Endothelial cell of umbilical vein (primary cell): ENCODE data around the gene PLEKHH3. TPM values are rescaled to one million over a fixed set of nuclear protein-coding genes. Genes with fewer than 3 reads are reported as not detected.

Experiments used
- BruUV-seq: library from RNA; stranded (reverse); fragments of 400-500 nt; replicated peaks from 2 replicates; lab custom pipeline; 2021; lab: Mats Ljungman, UMichigan
- CTCF ChIA-PET: fragments of 300-600, 350-600 bp; sonication (Branson Sonifier 250); formaldehyde crosslinking; loops from one replicate; lab custom pipeline; 2021; ENCODE audit warnings: antibody characterized with exemption, inconsistent platforms; lab: Charles Lee
- POLR2A ChIA-PET: fragments of 300-600, 350-600 bp; sonication (Branson Sonifier 250); formaldehyde crosslinking; loops from one replicate; lab custom pipeline; 2021; ENCODE audit warnings: antibody characterized with exemption, inconsistent platforms; lab: Charles Lee
- DNase-seq: peaks from one replicate; pipeline ENCODE4 v3.0.0-alpha.2; 2011; ENCODE audit warnings: low read depth, low spot score
- FAIRE-seq: peaks from 2 replicates; lab custom pipeline; 2011; peaks lifted over from hg19 to GRCh38; lab: Jason Lieb, UNC
- H2AFZ ChIP-seq: 2 replicates; pipeline ENCODE4 v1.6.0; 2012; ENCODE audit warnings: low read depth, low read length, control low read depth, inconsistent platforms
- H3K27ac ChIP-seq: 2 replicates; pipeline ENCODE4 v1.5.1; 2011; ENCODE audit warnings: low read depth, mild to moderate bottlenecking, control low read depth, low read length, moderate library complexity; ENCODE audit not compliant: insufficient read depth
- H3K27me3 ChIP-seq, 2 experiments: 2 replicates each; pipeline versions ENCODE4 v1.6.0 to v1.6.1; 2011; ENCODE audit warnings: low read length in 2 of 2, mixed read lengths in 1 of 2; ENCODE audit not compliant: control insufficient read depth in 2 of 2, insufficient read depth in 2 of 2
- H3K36me3 ChIP-seq, 2 experiments: 2 replicates in 1 of 2; 3 replicates in 1 of 2; pipeline ENCODE4 v1.5.1; 2011; ENCODE audit warnings: low read length in 2 of 2, mild to moderate bottlenecking in 1 of 2, moderate library complexity in 1 of 2; ENCODE audit not compliant: control insufficient read depth in 2 of 2, insufficient read depth in 2 of 2; ENCODE audit errors: extremely low read depth in 1 of 2
- H3K4me1 ChIP-seq: 3 replicates; pipeline ENCODE4 v1.5.1; 2011; ENCODE audit warnings: mild to moderate bottlenecking, low read length; ENCODE audit not compliant: control insufficient read depth, insufficient read depth; ENCODE audit errors: extremely low read depth
- H3K4me2 ChIP-seq: 2 replicates; pipeline ENCODE4 v1.6.1; 2011; ENCODE audit warnings: low read length, control low read depth, mixed read lengths; ENCODE audit not compliant: insufficient read depth
- H3K4me3 ChIP-seq, 3 experiments: fragments of 200-600 bp in 1 of 3; sonication (generic), shearing (Covaris generic) in 1 of 3; replicated peaks in 1 of 3; 2 replicates each; pipeline ENCODE4 v1.5.1; 2011 to 2016; ENCODE audit warnings: control low read depth in 3 of 3, low read length in 3 of 3, mild to moderate bottlenecking in 2 of 3, inconsistent platforms in 1 of 3, low read depth in 1 of 3, moderate library complexity in 1 of 3; ENCODE audit not compliant: insufficient read depth in 1 of 3
- H3K79me2 ChIP-seq: 2 replicates; pipeline ENCODE4 v1.6.0; 2012; ENCODE audit warnings: low read length, inconsistent platforms; ENCODE audit not compliant: control insufficient read depth, insufficient read depth
- H3K9ac ChIP-seq: replicated peaks from 2 replicates; pipeline ENCODE3; 2011; ENCODE audit warnings: low read length, control low read depth; ENCODE audit not compliant: insufficient read depth; ENCODE audit errors: extremely low read depth
- H3K9me1 ChIP-seq: replicated peaks from 3 replicates; pipeline ENCODE4 v1.6.0; 2011; ENCODE audit warnings: mild to moderate bottlenecking, low read length; ENCODE audit not compliant: control insufficient read depth, insufficient read depth; ENCODE audit errors: extremely low read depth
- H3K9me3 ChIP-seq: replicated peaks from 2 replicates; pipeline ENCODE4 v1.5.1; 2012; ENCODE audit warnings: low read length, inconsistent platforms; ENCODE audit not compliant: control insufficient read depth, insufficient read depth
- H4K20me1 ChIP-seq: replicated peaks from 2 replicates; pipeline ENCODE3; 2011; ENCODE audit warnings: mild to moderate bottlenecking, low read length; ENCODE audit not compliant: control insufficient read depth, insufficient read depth; ENCODE audit errors: extremely low read depth
- EZH2 ChIP-seq: IDR thresholded peaks from 2 replicates; pipeline ENCODE4 v1.6.1; 2012; ENCODE audit warnings: borderline replicate concordance, low read depth, mild to moderate bottlenecking, moderate library complexity, low read length, inconsistent platforms; ENCODE audit not compliant: severe bottlenecking
- FOS ChIP-seq: IDR thresholded peaks from 2 replicates; pipeline ENCODE4 v1.6.1; 2011; ENCODE audit warnings: mild to moderate bottlenecking, low read length, moderate library complexity, borderline replicate concordance; ENCODE audit not compliant: insufficient read depth
- GATA2 ChIP-seq: IDR thresholded peaks from 2 replicates; pipeline ENCODE4 v1.7.0; 2011; ENCODE audit warnings: low read depth, mild to moderate bottlenecking, moderate library complexity, mixed read lengths, low read length; ENCODE audit not compliant: insufficient read length, insufficient read depth
- JUN ChIP-seq: IDR thresholded peaks from 2 replicates; pipeline ENCODE4 v1.6.1; 2011; ENCODE audit warnings: borderline replicate concordance, low read depth; ENCODE audit not compliant: insufficient read length, insufficient read depth
- MYC ChIP-seq: IDR thresholded peaks from one replicate; pipeline ENCODE4 v1.6.1; 2011; ENCODE audit warnings: mild to moderate bottlenecking, low read depth, low read length
- POLR2A ChIP-seq: IDR thresholded peaks from 2 replicates; pipeline ENCODE4 v1.6.1; 2012; ENCODE audit warnings: low read depth, mild to moderate bottlenecking, control low read depth, low read length
- POLR2AphosphoS5 ChIP-seq: IDR thresholded peaks from 2 replicates; pipeline ENCODE4 v1.6.1; 2012; ENCODE audit warnings: low read depth, mild to moderate bottlenecking, control low read depth, low read length, moderate library complexity; ENCODE audit not compliant: insufficient read depth
- dilution Hi-C: fragments of 300-500 bp; cut with MboI; formaldehyde crosslinking; loops from one replicate; pipeline ENCODE4 v1.15.0; 2019; ENCODE audit warnings: low sequenced_read_pairs; ENCODE audit not compliant: extremely low pct_ligation_motif_present
- intact Hi-C: fragments of 100-400 bp; cut with micrococcal nuclease; formaldehyde crosslinking; loops from one replicate; pipeline ENCODE4 v1.10.0; 2022
- polyA plus RNA-seq, 4 experiments: library from polyadenylated mRNA; depleted of rRNA in 3 of 4; stranded (reverse) in 3 of 4; unstranded in 1 of 4; fragments of >200 nt; gene quantifications; 2 replicates each; pipeline versions ENCODE4 v1.2.1 to v1.2.3, GENCODE V29; 2011 to 2012; ENCODE audit warnings: missing spikeins in 1 of 4
- total RNA-seq: library from RNA; stranded (reverse); gene quantifications from 2 replicates; pipeline ENCODE4 v1.2.3, GENCODE V29; 2021
- TF ChIP-seq, protein P1 (sequence below), 2 donors: IDR thresholded peaks; 1 replicate in 1 of 2; 2 replicates in 1 of 2; pipeline ENCODE4 v1.5.1; 2011; ENCODE audit warnings: low read length in 2 of 2, mild to moderate bottlenecking in 2 of 2, moderate library complexity in 2 of 2, control low read depth in 1 of 2, inconsistent platforms in 1 of 2, low read depth in 1 of 2; ENCODE audit not compliant: insufficient read depth in 1 of 2; ENCODE audit errors: extremely low read depth in 1 of 2
- TF ChIP-seq, protein P2 (sequence below): IDR thresholded peaks from 2 replicates; pipeline ENCODE4 v1.6.1; 2011; ENCODE audit not compliant: insufficient read depth, insufficient read length

The PLEKHH3 gene
- total and polyA plus RNA-seq, 2 donors (not counting 3 experiments of a cell fraction or from before 2014, with no cell fraction given): 5.4 to 11.3 TPM

DNA sequence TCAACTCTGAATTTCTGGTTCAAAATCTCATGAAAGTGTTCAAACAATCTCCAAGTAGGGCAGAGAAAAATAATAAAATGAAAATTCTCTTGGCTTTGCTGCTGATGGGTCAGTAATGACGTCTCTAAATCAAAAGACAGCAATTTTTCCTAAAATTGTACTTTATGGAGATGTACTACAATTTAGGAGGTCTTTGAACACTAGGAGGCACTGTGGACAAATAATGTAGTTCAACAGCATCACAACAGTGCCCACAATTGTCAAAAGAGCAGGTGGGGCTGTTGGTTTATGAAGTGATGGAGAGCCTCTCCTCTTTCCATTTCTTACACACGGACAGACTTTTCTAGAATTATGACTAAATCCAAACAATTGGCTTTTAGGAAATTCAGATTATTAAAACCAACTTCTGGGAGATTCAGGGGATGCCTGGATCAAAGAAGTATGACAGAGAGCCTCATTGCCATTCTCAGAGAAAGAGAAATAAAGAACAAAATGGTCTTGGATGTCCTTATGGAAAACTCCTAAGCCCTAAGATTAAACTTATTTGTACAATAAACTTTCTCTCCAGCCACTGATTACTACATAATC lies 44.3 kb upstream of the PLEKHH3 start:
- Histone ChIP-seq H3K9ac (no peak overlapping the region), H3K4me1 (no peaks in the 10 kb centered on the region), H3K4me3 (no peak overlapping the region), H3K27ac (no peak overlapping the region), H3K9me3 (no peaks in the 10 kb centered on the region), H3K27me3 (no peaks in the 10 kb centered on the region), H2AFZ (no peak overlapping the region), H3K36me3 (peaks cover 12 to 21% of the 10 kb centered on the region in 2 experiments), H3K9me1 (no peaks in the 10 kb centered on the region), H3K4me2 (no peak overlapping the region), H3K79me2 (no peaks in the 10 kb centered on the region), H4K20me1 (no peaks in the 10 kb centered on the region)
- TF ChIP-seq, protein P1, sequence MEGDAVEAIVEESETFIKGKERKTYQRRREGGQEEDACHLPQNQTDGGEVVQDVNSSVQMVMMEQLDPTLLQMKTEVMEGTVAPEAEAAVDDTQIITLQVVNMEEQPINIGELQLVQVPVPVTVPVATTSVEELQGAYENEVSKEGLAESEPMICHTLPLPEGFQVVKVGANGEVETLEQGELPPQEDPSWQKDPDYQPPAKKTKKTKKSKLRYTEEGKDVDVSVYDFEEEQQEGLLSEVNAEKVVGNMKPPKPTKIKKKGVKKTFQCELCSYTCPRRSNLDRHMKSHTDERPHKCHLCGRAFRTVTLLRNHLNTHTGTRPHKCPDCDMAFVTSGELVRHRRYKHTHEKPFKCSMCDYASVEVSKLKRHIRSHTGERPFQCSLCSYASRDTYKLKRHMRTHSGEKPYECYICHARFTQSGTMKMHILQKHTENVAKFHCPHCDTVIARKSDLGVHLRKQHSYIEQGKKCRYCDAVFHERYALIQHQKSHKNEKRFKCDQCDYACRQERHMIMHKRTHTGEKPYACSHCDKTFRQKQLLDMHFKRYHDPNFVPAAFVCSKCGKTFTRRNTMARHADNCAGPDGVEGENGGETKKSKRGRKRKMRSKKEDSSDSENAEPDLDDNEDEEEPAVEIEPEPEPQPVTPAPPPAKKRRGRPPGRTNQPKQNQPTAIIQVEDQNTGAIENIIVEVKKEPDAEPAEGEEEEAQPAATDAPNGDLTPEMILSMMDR (IDR thresholded peaks at IDR 0.05; ENCODE audit: extremely low read depth in 1 of 2, insufficient read depth in 1 of 2, low read depth in 1 of 2, low read length in 2 of 2): peak; percentile 47 to 52
- TF ChIP-seq, protein P2, sequence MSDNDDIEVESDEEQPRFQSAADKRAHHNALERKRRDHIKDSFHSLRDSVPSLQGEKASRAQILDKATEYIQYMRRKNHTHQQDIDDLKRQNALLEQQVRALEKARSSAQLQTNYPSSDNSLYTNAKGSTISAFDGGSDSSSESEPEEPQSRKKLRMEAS: no peak
- ChIA-PET CTCF (interaction anchor here (1.9 to 3.8 kb wide), 3 partner anchors 42 to 104 kb away, joined by 25 to 35 read pairs (median 28); partner anchors contain the start of gene BECN1), POLR2A (no interaction called here)
- peak; percentile 96 for FAIRE-seq
- intact Hi-C loops (loop anchor here (1.0 to 2.0 kb wide), 6 partner anchors 42 to 216 kb away; partner anchors contain the start of gene BECN1), dilution Hi-C loops (no loop called here)
- DNase-seq: peak; percentile 73
- no TSS peak for BruUV-seq

DNA sequence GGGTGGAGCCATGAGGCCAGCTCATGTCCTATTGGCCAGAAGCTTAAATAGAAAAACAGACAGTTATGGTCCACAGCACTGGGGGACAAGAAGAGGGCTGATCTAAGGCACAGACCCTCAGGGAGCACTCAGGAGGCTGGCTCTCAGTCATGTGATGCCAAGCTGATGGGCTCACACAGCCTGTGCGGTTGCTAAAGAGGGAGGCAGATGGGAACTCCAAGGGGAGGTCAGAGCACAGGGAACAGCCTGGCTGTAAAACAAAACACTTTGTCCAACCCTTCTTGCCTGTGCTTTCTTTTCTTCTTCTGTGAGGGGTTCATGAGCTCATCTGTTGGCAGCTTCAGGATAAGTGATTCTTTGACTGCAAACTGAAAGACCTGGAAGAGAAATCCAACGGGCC lies 32.8 kb upstream of the PLEKHH3 start:
- FAIRE-seq (no peak), DNase-seq (no peak)
- no peak overlapping the region for H3K4me3 ChIP-seq
- H3K79me2 ChIP-seq: no peaks in the 10 kb centered on the region
- H3K9ac ChIP-seq: no peak overlapping the region
- H4K20me1 ChIP-seq: no peaks in the 10 kb centered on the region
- no peaks in the 10 kb centered on the region for H3K9me3 ChIP-seq
- no peak overlapping the region for H2AFZ ChIP-seq
- no peaks in the 10 kb centered on the region for H3K9me1 ChIP-seq
- no peak for TF ChIP-seq JUN
- no peak for TF ChIP-seq EZH2
- no peak for TF ChIP-seq GATA2
- TF ChIP-seq, protein P1 (IDR thresholded peaks at IDR 0.05; ENCODE audit: extremely low read depth in 1 of 2, insufficient read depth in 1 of 2, low read depth in 1 of 2, low read length in 2 of 2): no peak
- no peak for TF ChIP-seq FOS
- TF ChIP-seq POLR2A: no peak
- TF ChIP-seq, protein P2: no peak
- TF ChIP-seq MYC: no peak
- no peak for TF ChIP-seq POLR2AphosphoS5
- BruUV-seq: no TSS peak
- H3K27me3 ChIP-seq: no peaks in the 10 kb centered on the region
- H3K27ac ChIP-seq: no peak overlapping the region
- peaks cover 8 to 49% of the 10 kb centered on the region in 2 experiments for H3K36me3 ChIP-seq
- ChIA-PET POLR2A (no interaction called here), CTCF (interaction anchor here (1.3 to 2.6 kb wide), 3 partner anchors 54 to 131 kb away, joined by 3 to 21 read pairs (median 4); partner anchors contain the start of genes BECN1 and PSMC3IP)
- H3K4me1 ChIP-seq: no peaks in the 10 kb centered on the region
- intact Hi-C loops: no loop called here
- dilution Hi-C loops: no loop called here
- H3K4me2 ChIP-seq: no peak overlapping the region
